HG03520 (cell line): Measurements from ENCODE around the gene TPST2.

Experiments used
- ATAC-seq: cut with Tn5 transposase; IDR thresholded peaks from one replicate; pipeline ENCODE4 v1.9.1; 2021; ENCODE audit warnings: mild to moderate bottlenecking, moderate library complexity; ENCODE audit not compliant: unreplicated experiment

The TPST2 gene

DNA sequence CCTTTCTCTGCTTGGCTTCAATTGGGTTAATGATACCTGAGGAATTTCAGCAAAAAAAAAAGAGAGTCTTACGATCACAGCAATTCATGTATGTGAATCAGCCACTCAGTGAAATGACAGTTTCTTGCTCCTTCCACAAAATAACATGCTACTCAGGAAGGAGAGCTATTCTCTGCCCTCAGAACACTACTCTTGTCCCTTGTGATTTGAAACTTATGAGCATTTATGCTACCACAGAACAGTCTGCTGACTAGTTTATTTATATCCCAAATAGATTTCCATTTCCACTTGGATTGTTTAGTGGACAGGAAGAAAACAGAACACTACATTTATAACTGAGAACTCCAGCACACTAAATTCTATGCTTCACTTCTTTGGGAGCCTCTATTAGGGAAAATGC, 86.2 kb downstream of the TPST2 start:
- ATAC-seq, result no peak

DNA sequence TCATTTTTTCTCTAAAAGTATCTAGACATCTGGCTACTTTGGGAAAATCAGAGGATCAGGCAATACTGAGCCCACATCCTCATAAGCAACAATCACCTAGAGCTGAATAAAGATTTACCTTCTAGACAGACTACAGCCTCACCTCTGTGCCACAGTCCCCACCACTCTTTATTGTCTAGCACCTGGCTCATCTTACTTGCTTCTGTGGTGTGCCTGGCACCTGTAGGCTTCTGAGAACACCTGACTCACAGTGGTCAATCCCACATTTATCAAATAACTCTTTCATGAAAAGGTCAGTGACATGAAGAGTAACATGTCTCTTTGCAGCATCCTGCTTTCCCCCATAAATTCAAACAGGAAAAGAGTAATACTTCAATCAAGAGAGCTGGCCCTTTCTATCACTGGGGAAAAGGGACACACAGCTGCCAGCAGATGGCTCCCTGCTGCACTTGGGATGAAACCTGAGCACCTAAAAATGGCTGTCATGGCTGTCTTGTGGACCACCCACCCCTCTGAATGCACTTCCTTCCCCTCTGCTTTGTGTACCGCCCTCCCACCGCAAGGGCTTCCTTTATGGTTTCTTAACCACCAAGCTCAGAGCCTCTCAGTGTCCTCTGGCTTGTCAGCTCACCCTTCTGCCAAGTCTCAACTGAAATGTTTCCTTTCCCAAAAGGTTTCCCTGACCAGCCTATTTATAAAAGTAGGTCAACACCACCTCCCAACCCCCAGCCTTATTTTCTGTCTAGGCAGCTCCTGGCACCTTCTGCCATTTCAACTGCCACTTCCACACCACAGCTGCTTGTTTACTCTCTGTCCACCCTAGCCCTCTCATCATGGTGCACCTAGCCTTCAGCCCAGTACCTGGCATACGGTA, 87.0 kb downstream of the TPST2 start:
- no peak for ATAC-seq

GRCh38 chr22:26501996-26502395, 87.9 kb downstream of the TPST2 start:
- no peak for ATAC-seq

- no peak for ATAC-seq
These were observed 90.7 kb downstream of the TPST2 start for GRCh38 chr22:26499188-26499703.

- ATAC-seq, result no peak
These were observed 93.5 kb downstream of the TPST2 start for GRCh38 chr22:26496456-26496855.

- ATAC-seq, result no peak
These were observed 95.4 kb downstream of the TPST2 start for GRCh38 chr22:26494506-26494905.

- no peak for ATAC-seq
These were observed 97.7 kb downstream of the TPST2 start for GRCh38 chr22:26492220-26492619.

- ATAC-seq, result no peak
These were observed 100.4 kb downstream of the TPST2 start for GRCh38 chr22:26489447-26490036.

- ATAC-seq, result no peak
These were observed 101.9 kb downstream of the TPST2 start for GRCh38 chr22:26487996-26488395.

GRCh38 chr22:26486394-26486793, 103.5 kb downstream of the TPST2 start:
- ATAC-seq, result no peak

- ATAC-seq, result no peak
These were observed 104.0 kb downstream of the TPST2 start for GRCh38 chr22:26485806-26486390.

DNA sequence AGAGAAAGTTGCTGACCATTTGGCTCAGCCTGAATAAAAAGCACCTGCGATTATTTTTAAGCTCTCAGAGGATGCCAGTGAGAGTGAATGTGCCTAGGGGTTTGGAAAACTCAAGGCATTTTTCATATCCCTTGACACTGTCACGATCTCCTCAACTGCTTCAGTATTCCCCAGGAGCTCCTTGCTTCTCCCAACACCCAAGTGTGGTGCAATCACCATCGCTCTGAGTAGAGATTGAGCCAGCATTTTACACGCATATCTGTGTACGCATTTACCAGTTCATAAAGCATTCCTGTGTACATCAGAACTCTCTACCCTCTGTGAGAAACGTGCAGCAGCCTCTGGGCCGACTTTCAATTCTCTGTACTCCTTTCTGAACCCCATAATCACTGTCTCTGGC, 104.9 kb downstream of the TPST2 start:
- ATAC-seq, result no peak

- no peak for ATAC-seq
These were observed 105.6 kb downstream of the TPST2 start for GRCh38 chr22:26484360-26484706.

GRCh38 chr22:26483439-26484359, 106.2 kb downstream of the TPST2 start, which contains the start of the genes HPS4 and SRRD:
Gene HPS4, minus strand, starts transcription at chr22:26483783. Its CDS starts 2,021 bp downstream, at chr22:26481762.
Gene SRRD, plus strand, starts transcription at chr22:26483877. Its CDS starts 14 bp downstream, at chr22:26483891.
- peak; percentile 59 for ATAC-seq

- peak; percentile 8 for ATAC-seq
These were observed 106.9 kb downstream of the TPST2 start for GRCh38 chr22:26483043-26483438.

GRCh38 chr22:26482161-26482560, 107.8 kb downstream of the TPST2 start:
- no peak for ATAC-seq

DNA sequence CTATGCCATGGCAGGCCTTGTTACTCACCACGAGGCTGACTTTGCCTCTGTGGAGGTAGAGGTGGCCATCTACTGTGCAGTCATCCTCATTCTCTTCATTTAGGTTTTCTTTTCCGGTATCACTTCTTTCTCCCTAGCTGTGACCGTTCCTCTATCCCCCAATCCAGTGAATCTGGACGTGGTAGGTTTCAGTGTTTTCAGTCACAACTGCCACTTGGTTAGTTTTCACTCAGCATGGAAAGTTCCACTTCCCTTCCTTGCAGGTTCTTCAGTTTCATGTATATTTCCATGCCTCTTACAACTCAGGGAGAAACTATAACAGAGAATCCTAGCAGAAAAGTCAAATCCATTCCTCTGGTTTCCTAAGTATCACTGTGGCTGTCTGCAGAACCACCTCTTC, 108.2 kb downstream of the TPST2 start:
- ATAC-seq, result no peak

DNA sequence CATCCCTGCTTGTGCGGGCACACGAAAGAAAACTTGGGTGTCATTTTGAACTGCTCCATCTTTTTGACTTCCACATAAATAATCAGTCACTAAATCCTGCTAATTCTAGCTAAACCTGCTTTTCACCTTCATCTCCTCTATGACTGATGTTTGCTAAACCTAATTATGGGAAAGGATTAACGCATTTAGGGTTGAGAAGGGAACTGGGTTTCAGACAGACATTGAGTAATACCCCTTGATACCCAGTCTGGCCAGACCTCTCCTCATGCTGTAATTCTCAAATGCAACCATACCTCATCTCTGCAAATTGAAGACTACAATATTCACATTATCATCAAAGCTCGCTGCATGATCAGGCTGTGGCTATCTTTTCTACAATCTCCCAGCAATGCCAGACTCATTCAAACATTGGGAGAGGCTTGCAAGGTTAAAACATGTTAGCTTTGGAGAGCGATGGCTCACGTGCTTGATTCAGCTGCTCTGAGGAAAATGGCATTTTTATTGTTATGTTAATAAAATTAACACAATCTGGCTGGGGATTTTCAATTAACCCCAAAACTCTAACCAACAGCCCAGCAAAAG, 108.7 kb downstream of the TPST2 start:
- ATAC-seq, result no peak

- ATAC-seq, result no peak
These were observed 109.4 kb downstream of the TPST2 start for GRCh38 chr22:26480611-26480932.

DNA sequence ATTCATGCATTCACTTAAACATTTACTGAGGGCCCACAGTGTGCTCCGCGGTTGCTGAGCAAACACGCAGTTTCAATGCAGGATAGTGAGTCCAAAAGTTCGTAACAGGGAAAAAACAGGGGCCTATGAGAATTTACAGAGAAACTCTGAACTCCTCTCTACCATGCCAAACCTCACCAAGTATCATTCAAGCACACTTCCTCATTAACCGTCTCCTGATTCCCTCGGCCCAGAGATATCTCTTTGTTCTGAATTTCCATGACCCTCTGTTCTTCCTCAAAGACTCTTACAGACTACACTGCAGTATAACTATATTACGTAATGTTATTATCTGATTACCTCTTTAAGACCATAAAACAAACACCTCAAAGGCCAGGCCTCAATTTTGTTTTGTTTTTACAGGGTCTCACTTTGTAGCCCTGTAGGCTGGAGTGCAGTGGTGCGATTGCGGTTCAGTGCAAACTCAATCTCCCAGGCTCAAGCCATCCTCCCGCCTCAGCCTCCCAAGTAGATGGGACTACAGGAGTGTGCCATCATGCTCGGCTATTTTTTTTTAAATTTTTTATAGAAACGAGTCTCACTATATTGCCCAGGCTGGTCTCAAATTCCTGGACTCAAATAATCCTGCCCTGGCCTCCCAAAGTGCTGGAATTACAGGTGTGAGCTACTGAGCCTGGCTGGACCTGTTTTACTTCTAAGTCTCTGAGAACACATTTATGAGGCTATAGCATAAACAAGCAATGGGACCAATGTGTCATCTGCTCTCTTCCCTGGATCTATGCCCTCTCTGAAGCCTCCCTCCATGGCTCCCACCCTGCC, 109.9 kb downstream of the TPST2 start:
- ATAC-seq, result no peak
